Activated naive CD8-positive, alpha-beta T cell treated with anti-CD3 and anti-CD28 coated beads, Interleukin-2, amount 50 U/mL, for 24 hours (primary cell): Measurements from ENCODE around the gene ELL3.

Experiments
- ATAC-seq: fragments of 150-1000 bp; cut with Tn5 transposase; one replicate; pipeline ENCODE4 v1.10.0; 2021
- DNase-seq: peaks from one replicate; pipeline ENCODE4 v3.0.0; 2021
- H3K27ac Mint-ChIP-seq: one replicate; pipeline ENCODE4 v1.8.0; 2021; ENCODE audit warnings: mild to moderate bottlenecking, mixed read lengths
- H3K27me3 Mint-ChIP-seq: one replicate; pipeline ENCODE4 v1.8.0; 2021; ENCODE audit warnings: mixed read lengths
- H3K36me3 Mint-ChIP-seq: one replicate; pipeline ENCODE4 v1.8.0; 2021; ENCODE audit warnings: low read depth, mixed read lengths
- H3K4me1 Mint-ChIP-seq: one replicate; pipeline ENCODE4 v1.8.0; 2021; ENCODE audit warnings: mixed read lengths
- H3K4me3 Mint-ChIP-seq: one replicate; pipeline ENCODE4 v1.8.0; 2021; ENCODE audit warnings: mild to moderate bottlenecking, moderate library complexity, mixed read lengths
- H3K9me3 Mint-ChIP-seq: one replicate; pipeline ENCODE4 v1.8.0; 2021; ENCODE audit warnings: mixed read lengths

ELL3 gene

DNA sequence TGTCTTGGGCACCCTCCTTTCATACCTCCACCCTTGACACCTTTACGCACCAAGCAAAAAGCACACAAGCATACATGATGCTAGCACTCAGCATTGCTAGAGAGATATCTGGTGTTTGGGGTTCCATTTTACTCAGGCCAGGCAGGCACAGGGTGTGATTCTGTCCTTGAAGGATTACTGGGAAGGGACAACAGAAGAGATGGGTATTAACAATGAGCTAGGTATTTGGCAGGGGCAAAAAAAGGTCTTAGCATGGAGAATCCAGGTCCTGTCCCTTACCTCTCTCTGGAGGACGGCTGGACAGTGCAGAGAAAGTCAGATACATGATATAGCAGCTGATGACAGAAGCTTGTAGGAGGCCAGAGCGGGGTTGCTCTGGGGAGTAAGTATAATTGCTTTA is 19.8 kb upstream of the ELL3 start:
- H3K4me1 Mint-ChIP-seq = peaks cover 59% of the 10 kb centered on the region
- ATAC-seq = no peak
- no peak overlapping the region for H3K27ac Mint-ChIP-seq
- no peak for DNase-seq
- H3K27me3 Mint-ChIP-seq = no peaks in the 10 kb centered on the region
- peaks cover 66% of the 10 kb centered on the region for H3K36me3 Mint-ChIP-seq
- H3K9me3 Mint-ChIP-seq = no peaks in the 10 kb centered on the region
- H3K4me3 Mint-ChIP-seq = no peak overlapping the region

DNA sequence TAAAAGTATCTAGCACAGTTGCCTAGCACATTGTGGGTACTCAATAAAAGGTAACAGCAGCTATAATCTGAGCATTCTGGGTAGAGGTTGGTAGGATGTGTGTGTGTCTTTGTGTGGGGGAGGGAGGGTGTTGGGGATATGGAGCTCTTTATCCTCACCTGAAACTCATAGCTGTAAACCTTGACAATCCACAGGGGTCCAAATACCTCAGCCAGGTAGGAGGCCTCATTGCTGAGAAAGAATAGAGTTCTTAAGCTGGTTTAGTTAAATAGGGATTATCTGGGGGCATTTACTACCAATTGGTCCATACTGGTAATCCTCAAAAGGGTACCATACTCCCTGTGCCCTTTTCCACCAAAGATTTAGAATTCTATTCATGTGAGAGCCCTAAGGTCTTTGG is 19.2 kb upstream of the ELL3 start:
- H3K4me3 Mint-ChIP-seq = no peak overlapping the region
- H3K4me1 Mint-ChIP-seq = peaks cover 55% of the 10 kb centered on the region
- ATAC-seq = no peak
- DNase-seq = no peak
- peaks cover 60% of the 10 kb centered on the region for H3K36me3 Mint-ChIP-seq
- H3K27me3 Mint-ChIP-seq = no peaks in the 10 kb centered on the region
- no peaks in the 10 kb centered on the region for H3K9me3 Mint-ChIP-seq
- H3K27ac Mint-ChIP-seq = no peak overlapping the region

DNA sequence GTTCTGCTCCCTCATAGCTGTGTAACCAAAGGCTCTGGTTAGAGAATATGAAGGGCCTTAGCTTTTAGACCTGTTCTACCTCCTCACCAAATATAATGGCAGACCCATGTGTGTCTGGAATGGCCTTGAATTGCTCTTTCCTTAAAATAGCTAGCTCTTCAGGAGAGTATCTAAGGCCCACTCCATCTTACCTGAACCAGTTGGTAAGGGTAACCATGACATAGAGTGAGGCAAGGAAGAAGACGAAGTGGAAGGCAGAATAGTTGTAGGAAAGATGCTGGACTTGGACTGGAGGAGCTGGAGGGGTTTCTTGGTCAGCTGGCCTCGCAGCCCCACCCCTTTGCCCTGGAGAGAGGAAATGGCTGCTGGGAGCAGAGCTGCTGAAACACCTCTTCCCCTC is 18.4 kb upstream of the ELL3 start:
- peaks cover 52% of the 10 kb centered on the region for H3K4me1 Mint-ChIP-seq
- H3K4me3 Mint-ChIP-seq = no peak overlapping the region
- no peak for DNase-seq
- no peaks in the 10 kb centered on the region for H3K27me3 Mint-ChIP-seq
- no peak for ATAC-seq
- peaks cover 53% of the 10 kb centered on the region for H3K36me3 Mint-ChIP-seq
- H3K9me3 Mint-ChIP-seq = no peaks in the 10 kb centered on the region
- peak overlapping the region; percentile 13 for H3K27ac Mint-ChIP-seq

DNA sequence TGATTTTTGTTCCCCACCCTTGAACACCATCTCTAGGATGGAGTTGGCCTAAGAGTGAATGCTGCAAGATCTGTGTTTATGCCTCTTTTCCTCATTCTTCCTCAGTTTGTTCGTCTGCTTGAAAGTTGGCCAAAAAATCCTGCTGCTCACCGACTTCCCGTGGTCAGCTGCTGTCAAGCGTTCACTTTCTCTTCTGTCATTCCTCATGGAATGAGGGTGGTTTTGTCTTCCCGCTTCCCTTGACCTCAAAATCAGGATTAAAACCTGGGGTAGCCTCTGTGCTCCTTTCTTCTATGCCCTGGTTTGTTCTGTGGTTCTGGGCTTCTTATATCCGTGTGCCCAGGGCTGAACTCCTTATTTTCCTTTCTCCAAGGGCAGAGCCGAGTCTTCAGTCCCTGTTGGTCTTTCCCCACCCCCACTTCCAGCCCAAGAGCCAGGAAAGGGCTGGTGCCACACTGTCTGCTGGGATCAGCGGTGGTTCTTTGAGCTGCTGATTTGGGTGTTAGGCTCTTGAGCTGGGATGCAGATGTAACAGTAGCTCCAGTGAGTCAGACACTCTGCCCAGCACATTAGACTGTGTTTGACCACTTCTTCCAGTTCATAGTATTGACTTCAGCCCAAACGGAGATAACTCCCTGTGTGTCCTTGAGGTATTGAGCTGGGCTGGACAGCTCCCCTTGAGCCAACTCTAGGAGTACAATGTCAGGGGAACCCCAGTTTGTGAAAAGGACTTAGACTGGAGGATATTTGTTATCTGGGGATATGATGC is 17.7 kb upstream of the ELL3 start:
- peaks cover 45% of the 10 kb centered on the region for H3K4me1 Mint-ChIP-seq
- DNase-seq (no peak), ATAC-seq (no peak)
- H3K27me3 Mint-ChIP-seq = no peaks in the 10 kb centered on the region
- no peaks in the 10 kb centered on the region for H3K9me3 Mint-ChIP-seq
- H3K27ac Mint-ChIP-seq = peak overlapping the region; percentile 92
- peak overlapping the region; percentile 93 for H3K4me3 Mint-ChIP-seq
- peaks cover 47% of the 10 kb centered on the region for H3K36me3 Mint-ChIP-seq

DNA sequence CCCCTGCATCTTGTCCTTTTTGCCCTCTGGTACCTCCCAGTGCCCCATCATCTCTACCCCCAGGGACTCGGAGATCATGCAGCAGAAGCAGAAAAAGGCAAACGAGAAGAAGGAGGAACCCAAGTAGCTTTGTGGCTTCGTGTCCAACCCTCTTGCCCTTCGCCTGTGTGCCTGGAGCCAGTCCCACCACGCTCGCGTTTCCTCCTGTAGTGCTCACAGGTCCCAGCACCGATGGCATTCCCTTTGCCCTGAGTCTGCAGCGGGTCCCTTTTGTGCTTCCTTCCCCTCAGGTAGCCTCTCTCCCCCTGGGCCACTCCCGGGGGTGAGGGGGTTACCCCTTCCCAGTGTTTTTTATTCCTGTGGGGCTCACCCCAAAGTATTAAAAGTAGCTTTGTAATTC is 16.9 kb upstream of the ELL3 start:
- Mint-ChIP-seq H3K36me3 (peaks cover 40% of the 10 kb centered on the region), H3K27ac (peak overlapping the region; percentile 92), H3K27me3 (no peaks in the 10 kb centered on the region), H3K4me1 (peaks cover 43% of the 10 kb centered on the region), H3K4me3 (peak overlapping the region; percentile 93), H3K9me3 (no peaks in the 10 kb centered on the region)
- ATAC-seq (no peak), DNase-seq (no peak)

DNA sequence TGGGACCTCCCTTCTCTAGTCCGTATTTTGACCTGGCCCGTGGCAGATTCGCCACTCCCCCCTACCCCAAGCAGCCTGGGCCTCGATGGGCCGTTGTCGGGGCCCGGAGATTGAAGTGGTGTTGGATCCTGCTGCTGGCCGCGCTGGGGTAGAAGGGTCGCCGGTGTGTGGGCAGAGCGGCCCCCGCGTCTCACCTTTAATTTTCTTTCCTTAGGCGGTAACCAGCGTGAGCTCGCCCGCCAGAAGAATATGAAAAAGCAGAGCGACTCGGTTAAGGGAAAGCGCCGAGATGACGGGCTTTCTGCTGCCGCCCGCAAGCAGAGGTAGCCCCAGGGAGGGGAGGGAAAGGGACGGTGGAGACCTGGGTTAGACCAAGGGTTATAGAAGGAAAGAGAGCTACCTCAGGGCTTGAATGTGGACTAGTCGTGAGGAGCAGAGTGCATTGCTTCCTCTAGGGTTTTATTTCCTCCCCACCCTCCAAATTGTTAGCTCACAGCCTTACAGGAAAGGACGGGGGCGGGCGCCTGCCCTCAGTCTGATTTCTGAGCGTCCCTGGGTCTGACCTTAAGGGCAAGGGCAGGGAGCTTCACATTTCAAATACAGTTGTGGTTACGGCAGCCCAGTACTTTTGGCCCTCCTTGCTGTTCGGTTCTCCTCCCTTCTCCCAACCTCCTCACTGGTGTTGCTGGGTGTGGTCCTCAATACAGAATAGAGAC is 16.2 kb upstream of the ELL3 start:
- H3K36me3 Mint-ChIP-seq = peaks cover 35% of the 10 kb centered on the region
- H3K4me3 Mint-ChIP-seq = peak overlapping the region; percentile 93
- ATAC-seq (peak; percentile 6), DNase-seq (peak; percentile 58)
- H3K4me1 Mint-ChIP-seq = peaks cover 40% of the 10 kb centered on the region
- no peaks in the 10 kb centered on the region for H3K9me3 Mint-ChIP-seq
- H3K27ac Mint-ChIP-seq = peak overlapping the region; percentile 92
- no peaks in the 10 kb centered on the region for H3K27me3 Mint-ChIP-seq

DNA sequence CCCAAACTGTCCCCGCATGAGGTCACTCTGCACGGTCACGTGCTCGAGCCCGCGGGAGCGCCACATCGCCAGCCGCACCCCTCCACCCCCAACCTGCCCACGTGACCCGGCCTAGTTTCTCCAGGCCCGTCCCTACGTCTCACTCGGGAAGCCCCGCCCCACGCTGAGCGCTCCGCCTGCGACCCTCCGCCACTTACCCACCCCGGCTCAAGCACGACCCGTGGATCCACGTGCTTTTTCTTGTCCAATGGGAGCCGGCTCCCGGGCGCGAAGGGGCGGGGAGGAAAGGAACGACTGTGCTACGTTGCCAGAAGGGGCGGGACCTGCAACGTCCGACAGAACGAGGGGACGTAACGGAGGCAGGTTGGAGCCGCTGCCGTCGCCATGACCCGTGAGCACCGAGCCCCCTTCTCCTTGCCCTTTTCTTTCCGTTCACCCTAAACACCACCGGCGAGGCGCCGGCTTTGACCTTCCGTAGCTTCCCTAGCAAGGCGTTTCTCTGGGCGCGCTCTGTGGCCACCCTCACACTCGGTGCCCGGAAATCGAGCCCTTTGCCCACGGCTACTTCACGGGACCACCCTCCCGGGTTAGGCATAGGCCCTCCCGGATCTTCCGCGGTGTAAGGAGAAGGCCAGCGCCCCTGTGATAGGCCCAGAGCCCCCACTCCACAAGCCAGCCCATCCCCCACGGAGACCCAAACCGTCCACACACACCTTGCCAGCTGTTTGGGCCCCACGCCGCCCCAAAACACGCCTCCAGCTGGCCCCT is 15.4 kb upstream of the ELL3 start, which contains the start of gene SERF2:
Gene SERF2, plus strand, starts transcription at position 328 of the 768 bp plus-strand sequence. Its CDS starts 57 bp downstream, at position 385.
- peaks cover 32% of the 10 kb centered on the region for H3K36me3 Mint-ChIP-seq
- H3K9me3 Mint-ChIP-seq = no peaks in the 10 kb centered on the region
- DNase-seq (peak; percentile 100), ATAC-seq (peak; percentile 94)
- peaks cover 40% of the 10 kb centered on the region for H3K4me1 Mint-ChIP-seq
- no peaks in the 10 kb centered on the region for H3K27me3 Mint-ChIP-seq
- peak within 1 kb of the TSS; percentile 92 for H3K27ac Mint-ChIP-seq
- H3K4me3 Mint-ChIP-seq = peak within 1 kb of the TSS; percentile 93

DNA sequence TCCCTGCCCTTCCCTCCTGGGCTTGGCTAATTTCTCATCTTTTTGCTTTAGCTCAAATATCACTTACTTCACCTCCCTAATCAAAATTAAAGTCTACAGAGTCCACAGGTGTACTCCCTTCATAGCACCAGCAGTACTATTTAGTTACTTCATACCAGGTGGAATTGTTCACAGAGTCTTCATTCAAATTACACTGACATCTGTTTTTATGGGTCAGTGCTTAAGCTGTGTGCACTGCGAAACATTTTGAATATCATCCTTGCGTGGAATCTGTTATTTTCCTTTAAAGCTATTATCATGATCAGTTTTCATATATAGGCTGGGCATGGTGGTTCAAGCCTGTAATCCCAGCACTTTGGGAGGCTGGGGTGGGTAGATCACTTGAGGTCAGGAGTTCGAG is 12.6 kb upstream of the ELL3 start:
- peaks cover 25% of the 10 kb centered on the region for H3K4me1 Mint-ChIP-seq
- no peaks in the 10 kb centered on the region for H3K27me3 Mint-ChIP-seq
- H3K27ac Mint-ChIP-seq = no peak overlapping the region
- no peak overlapping the region for H3K4me3 Mint-ChIP-seq
- DNase-seq (no peak), ATAC-seq (no peak)
- H3K9me3 Mint-ChIP-seq = no peaks in the 10 kb centered on the region
- peaks cover 14% of the 10 kb centered on the region for H3K36me3 Mint-ChIP-seq

DNA sequence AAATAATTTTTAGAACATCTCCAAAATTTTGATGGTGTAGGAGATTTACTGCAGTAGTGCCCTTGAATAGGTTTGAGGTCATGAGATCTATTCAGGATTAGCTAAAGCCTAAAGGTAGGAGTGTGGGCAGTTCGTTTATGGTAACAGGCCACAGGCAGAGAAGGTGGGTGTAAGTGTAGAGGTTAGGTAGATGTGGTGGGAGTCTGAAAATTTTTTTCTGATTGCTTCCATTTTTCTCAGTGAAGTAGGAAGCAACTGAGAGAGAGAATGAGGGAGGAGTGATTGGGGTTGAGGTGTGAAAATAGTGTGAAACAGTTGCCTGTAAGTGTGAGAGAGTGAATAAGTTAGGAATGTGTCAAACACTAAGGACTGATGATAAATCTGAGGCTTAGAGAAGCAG is 2.2 kb upstream of the ELL3 start:
- DNase-seq = no peak
- Mint-ChIP-seq H3K9me3 (no peaks in the 10 kb centered on the region), H3K27me3 (no peaks in the 10 kb centered on the region), H3K36me3 (peaks cover 2% of the 10 kb centered on the region), H3K4me1 (peaks cover 33% of the 10 kb centered on the region), H3K27ac (peak overlapping the region; percentile 34), H3K4me3 (no peak overlapping the region)
- no peak for ATAC-seq

DNA sequence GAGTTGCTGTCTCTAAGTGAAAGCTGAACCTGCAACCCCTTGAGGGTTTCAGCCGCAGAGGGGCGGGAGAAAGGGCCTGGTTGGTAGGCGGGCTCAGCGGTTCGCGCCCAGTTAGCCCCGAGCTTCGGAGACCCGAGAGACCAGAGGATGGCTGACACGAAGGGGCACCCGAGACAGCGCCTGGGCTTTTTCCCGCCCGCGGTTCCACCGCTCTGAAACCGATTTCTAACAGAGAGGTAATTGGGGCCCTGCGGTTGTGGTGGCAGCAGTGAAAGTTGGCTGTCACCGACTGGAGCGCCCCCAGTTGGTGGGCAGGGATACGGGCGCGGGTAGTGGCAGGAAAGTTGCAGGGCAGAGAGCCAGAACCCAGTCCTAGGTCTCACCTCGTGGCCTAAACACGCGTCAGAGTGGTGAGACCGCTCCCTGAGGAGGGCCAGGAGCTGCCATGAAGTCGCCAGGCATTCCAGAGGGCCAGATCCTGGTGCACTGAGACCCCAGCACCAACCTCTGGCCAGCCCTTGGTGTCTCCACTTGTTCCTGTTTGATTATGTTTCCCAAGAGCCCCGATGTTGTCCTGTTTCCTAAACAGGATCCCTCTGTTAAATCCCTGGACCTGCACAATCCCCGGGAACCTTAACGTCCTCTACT is 625 bp upstream of the ELL3 start:
- H3K36me3 Mint-ChIP-seq = peaks cover 12% of the 10 kb centered on the region
- peak overlapping the region; percentile 83 for H3K4me3 Mint-ChIP-seq
- peak overlapping the region; percentile 83 for H3K27ac Mint-ChIP-seq
- peak; percentile 90 for DNase-seq
- ATAC-seq = peak; percentile 89
- no peaks in the 10 kb centered on the region for H3K9me3 Mint-ChIP-seq
- no peaks in the 10 kb centered on the region for H3K27me3 Mint-ChIP-seq
- peaks cover 33% of the 10 kb centered on the region for H3K4me1 Mint-ChIP-seq

DNA sequence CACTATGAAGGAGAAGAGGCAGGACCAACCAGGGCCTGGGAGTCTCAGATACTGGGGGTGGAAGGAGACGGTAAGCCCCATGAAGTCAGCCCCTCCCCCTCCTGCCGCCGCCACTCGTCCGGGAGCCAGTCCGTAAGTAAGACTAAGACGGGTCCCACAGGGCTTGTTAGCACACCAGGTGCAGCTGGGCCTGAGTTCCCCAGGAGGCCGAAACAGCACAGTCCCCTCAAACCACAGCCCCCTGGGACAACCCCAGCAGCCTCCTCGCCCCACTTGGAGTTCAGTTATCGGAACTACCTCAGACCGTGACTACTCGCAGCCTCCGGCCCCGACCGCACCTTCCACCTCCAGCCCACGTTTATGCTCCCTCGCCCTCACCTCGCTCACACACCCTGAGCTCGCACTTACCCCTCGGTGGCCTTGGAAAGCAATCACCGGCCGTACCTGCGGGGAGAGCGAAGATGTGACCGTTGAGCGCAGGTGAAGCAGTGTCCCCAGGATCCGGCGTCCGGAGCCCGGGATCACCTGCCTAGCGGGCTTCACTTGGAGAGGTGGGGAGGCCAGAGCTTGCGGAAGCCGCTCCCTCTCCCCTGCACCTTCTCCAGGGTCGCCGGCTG is 557 bp downstream of the ELL3 start:
- peaks cover 21% of the 10 kb centered on the region for H3K36me3 Mint-ChIP-seq
- H3K27me3 Mint-ChIP-seq = no peaks in the 10 kb centered on the region
- DNase-seq = peak; percentile 49
- no peaks in the 10 kb centered on the region for H3K9me3 Mint-ChIP-seq
- peaks cover 33% of the 10 kb centered on the region for H3K4me1 Mint-ChIP-seq
- ATAC-seq = peak; percentile 5
- H3K4me3 Mint-ChIP-seq = peak overlapping the region; percentile 83
- peak overlapping the region; percentile 83 for H3K27ac Mint-ChIP-seq

DNA sequence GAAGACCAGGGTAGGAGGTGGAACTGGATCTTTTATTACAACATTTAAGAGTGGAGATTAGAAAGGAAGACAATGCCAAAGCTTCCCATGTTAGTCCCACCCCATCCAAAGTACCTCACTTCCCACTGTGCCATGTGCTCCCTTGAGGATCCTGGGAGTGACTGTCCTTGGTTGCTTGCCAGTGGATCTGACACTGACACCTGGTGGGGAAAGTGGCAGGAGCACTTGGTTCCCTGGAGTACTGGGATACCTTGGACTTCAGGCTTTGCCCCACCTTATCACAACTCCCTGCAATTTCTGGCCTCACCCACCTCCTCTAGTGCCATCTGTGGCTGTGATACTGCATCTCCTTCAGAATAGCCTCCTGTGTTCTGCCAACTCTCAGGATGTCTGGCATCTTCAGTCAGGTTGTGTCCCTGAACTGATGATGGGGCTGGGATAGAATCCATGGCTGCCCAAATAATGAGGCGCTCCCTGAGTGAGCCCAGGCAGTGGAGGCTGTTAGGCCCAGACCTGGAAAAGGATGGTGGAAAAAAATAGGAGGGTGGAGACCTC is 1.3 kb downstream of the ELL3 start:
- Mint-ChIP-seq H3K4me3 (peak overlapping the region; percentile 83), H3K27me3 (no peaks in the 10 kb centered on the region), H3K9me3 (no peaks in the 10 kb centered on the region), H3K27ac (peak overlapping the region; percentile 83), H3K4me1 (peaks cover 33% of the 10 kb centered on the region), H3K36me3 (peaks cover 27% of the 10 kb centered on the region)
- no peak for ATAC-seq
- no peak for DNase-seq

DNA sequence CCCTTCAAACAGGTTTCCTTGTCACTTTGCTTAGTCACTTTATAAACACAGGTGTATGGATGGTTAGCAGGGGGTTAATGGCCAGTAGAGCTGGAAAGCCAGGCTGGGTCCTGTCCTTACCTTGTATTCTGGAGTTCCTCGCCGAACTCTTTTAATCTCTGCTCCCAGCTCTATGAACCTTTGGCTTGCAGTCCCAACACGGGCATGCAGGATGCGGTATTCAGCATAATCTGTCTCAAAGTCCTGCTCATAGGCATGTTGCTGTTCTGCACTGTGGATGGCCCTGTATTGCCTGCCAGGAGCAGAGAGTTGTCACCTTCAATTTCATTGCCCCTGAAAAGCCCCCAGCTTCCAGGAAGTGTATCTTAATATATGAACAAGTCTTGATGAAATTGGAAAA is 2.7 kb downstream of the ELL3 start:
- H3K9me3 Mint-ChIP-seq = no peaks in the 10 kb centered on the region
- H3K36me3 Mint-ChIP-seq = peaks cover 41% of the 10 kb centered on the region
- no peak overlapping the region for H3K4me3 Mint-ChIP-seq
- H3K27me3 Mint-ChIP-seq = no peaks in the 10 kb centered on the region
- DNase-seq (no peak), ATAC-seq (no peak)
- no peak overlapping the region for H3K27ac Mint-ChIP-seq
- peaks cover 31% of the 10 kb centered on the region for H3K4me1 Mint-ChIP-seq

DNA sequence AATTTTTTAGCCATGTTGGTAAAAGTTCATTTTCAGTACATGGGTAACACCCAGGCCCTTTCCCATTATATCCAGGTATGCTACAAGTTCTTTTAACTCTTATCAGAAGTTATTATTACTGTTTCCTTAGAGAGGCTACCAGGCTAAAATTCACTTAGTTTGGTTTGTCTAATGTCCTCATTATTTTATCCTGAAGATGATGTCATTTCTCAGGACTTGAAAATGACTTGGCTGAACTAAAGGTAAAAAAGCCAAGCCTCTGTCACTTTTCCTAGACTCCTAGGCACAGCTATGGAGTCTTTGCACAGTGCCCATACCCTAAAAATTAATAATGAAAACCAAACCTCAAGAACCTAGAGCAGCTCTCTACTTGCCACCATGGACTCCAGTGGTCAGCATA is 4.1 kb downstream of the ELL3 start:
- ATAC-seq (no peak), DNase-seq (no peak)
- Mint-ChIP-seq H3K27me3 (no peaks in the 10 kb centered on the region), H3K9me3 (no peaks in the 10 kb centered on the region), H3K27ac (no peak overlapping the region), H3K36me3 (peaks cover 50% of the 10 kb centered on the region), H3K4me1 (peaks cover 20% of the 10 kb centered on the region), H3K4me3 (no peak overlapping the region)
